Measurements from ENCODE around the gene MYOF.

GRCh38 chr10:93269281-93269680, 212.9 kb downstream of the MYOF start:
- TF ChIP-seq POLR2A (IDR thresholded peaks at IDR 0.05; ENCODE audit: low read length) (no peak), GATA1 (IDR thresholded peaks at IDR 0.05; ENCODE audit: low read depth, low read length) (no peak)

Measured in erythroblast (primary cell).